Measurements from ENCODE around the gene LAMP1. TPM values are rescaled to one million over a fixed set of nuclear protein-coding genes. Genes with fewer than 3 reads are reported as not detected.
"Not testable (repeated sequence)": the region's sequence is repeated elsewhere in the genome, so short reads cannot be mapped to it uniquely, and the experiment has no call there.

LAMP1 gene
- total RNA-seq, 1 donor: 92.6 TPM

GRCh38 chr13:113325779-113326178 is 28.7 kb downstream of the LAMP1 start:
- DNase-seq (ENCODE audit: low read depth in 2 of 3, low spot score in 2 of 3): no peak

- no peak for DNase-seq (ENCODE audit: low read depth in 2 of 3, low spot score in 2 of 3)
Observed at GRCh38 chr13:113327391-113327765, 30.3 kb downstream of the LAMP1 start.

- peak in 1 of 3 donors; percentile 39 for DNase-seq (ENCODE audit: low read depth in 2 of 3, low spot score in 2 of 3)
Observed at GRCh38 chr13:113327766-113328471, 30.9 kb downstream of the LAMP1 start.

- no peak for DNase-seq (ENCODE audit: low read depth in 2 of 3, low spot score in 2 of 3)
Observed at GRCh38 chr13:113328851-113329250, 31.8 kb downstream of the LAMP1 start.

- no peak for DNase-seq (ENCODE audit: low read depth in 2 of 3, low spot score in 2 of 3)
Observed at GRCh38 chr13:113329656-113330312, 32.7 kb downstream of the LAMP1 start.

GRCh38 chr13:113332615-113333014 is 35.6 kb downstream of the LAMP1 start:
- DNase-seq (ENCODE audit: low read depth in 2 of 3, low spot score in 2 of 3): no peak

GRCh38 chr13:113333076-113333475 is 36.0 kb downstream of the LAMP1 start:
- no peak for DNase-seq (ENCODE audit: low read depth in 2 of 3, low spot score in 2 of 3)

- no peak for DNase-seq (ENCODE audit: low read depth in 2 of 3, low spot score in 2 of 3)
Observed at GRCh38 chr13:113337556-113337955, 40.5 kb downstream of the LAMP1 start.

GRCh38 chr13:113337976-113338375 is 40.9 kb downstream of the LAMP1 start:
- no peak for DNase-seq (ENCODE audit: low read depth in 2 of 3, low spot score in 2 of 3)

GRCh38 chr13:113338451-113338850 is 41.4 kb downstream of the LAMP1 start:
- DNase-seq (ENCODE audit: low read depth in 2 of 3, low spot score in 2 of 3): no peak

- DNase-seq (ENCODE audit: low read depth in 2 of 3, low spot score in 2 of 3): no peak
Observed at GRCh38 chr13:113342820-113343691, 46.0 kb downstream of the LAMP1 start.

- no peak for DNase-seq (ENCODE audit: low read depth in 2 of 3, low spot score in 2 of 3)
Observed at GRCh38 chr13:113343692-113343968, 46.6 kb downstream of the LAMP1 start.

- no peak for DNase-seq (ENCODE audit: low read depth in 2 of 3, low spot score in 2 of 3)
Observed at GRCh38 chr13:113345486-113345885, 48.4 kb downstream of the LAMP1 start.

GRCh38 chr13:113347736-113348225 is 50.7 kb downstream of the LAMP1 start:
- not testable (repeated sequence) for DNase-seq (ENCODE audit: low read depth in 2 of 3, low spot score in 2 of 3)

GRCh38 chr13:113348591-113348990 is 51.6 kb downstream of the LAMP1 start:
- no peak for DNase-seq (ENCODE audit: low read depth in 2 of 3, low spot score in 2 of 3)

GRCh38 chr13:113349050-113349449 is 52.0 kb downstream of the LAMP1 start:
- no peak for DNase-seq (ENCODE audit: low read depth in 2 of 3, low spot score in 2 of 3)

GRCh38 chr13:113349491-113349890 is 52.5 kb downstream of the LAMP1 start:
- no peak for DNase-seq (ENCODE audit: low read depth in 2 of 3, low spot score in 2 of 3)

GRCh38 chr13:113350065-113350937 is 53.3 kb downstream of the LAMP1 start:
- DNase-seq (ENCODE audit: low read depth in 2 of 3, low spot score in 2 of 3): no peak

GRCh38 chr13:113350938-113351335 is 53.9 kb downstream of the LAMP1 start:
- DNase-seq (ENCODE audit: low read depth in 2 of 3, low spot score in 2 of 3): no peak

GRCh38 chr13:113351514-113352026 is 54.5 kb downstream of the LAMP1 start:
- no peak for DNase-seq (ENCODE audit: low read depth in 2 of 3, low spot score in 2 of 3)

All from hematopoietic multipotent progenitor cell (in vitro differentiated cells).